ENCODE results near the gene LCE6A. TPM values are rescaled to one million over a fixed set of nuclear protein-coding genes. Genes with fewer than 3 reads are reported as not detected.

LCE6A gene
- total RNA-seq (ENCODE audit: low replicate concordance): not detected in 2 replicates
- long read RNA-seq: 0 reads

GRCh38 chr1:152842556-152842955, at the start of gene LCE6A:
TSS of gene LCE6A (plus strand) at chr1:152842856. CDS start at chr1:152843521, 665 bp downstream.
- H3K4me3 Mint-ChIP-seq: no peak within 1 kb of the TSS
- no peaks in the 10 kb centered on the region for H3K4me1 Mint-ChIP-seq (ENCODE audit: unreplicated experiment)
- H3K9me3 Mint-ChIP-seq: no peaks in the 10 kb centered on the region
- no peak for DNase-seq (ENCODE audit: extremely low spot score, unreplicated experiment)
- no peak for TF ChIP-seq CTCF (conservative IDR thresholded peaks at IDR 0.05)
- H3K27ac Mint-ChIP-seq: no peak within 1 kb of the TSS
- no peaks in the 10 kb centered on the region for H3K27me3 Mint-ChIP-seq
- H3K36me3 Mint-ChIP-seq: no peaks in the 10 kb centered on the region

- no peaks in the 10 kb centered on the region for H3K4me1 Mint-ChIP-seq (ENCODE audit: unreplicated experiment)
- no peaks in the 10 kb centered on the region for H3K27me3 Mint-ChIP-seq
- no peaks in the 10 kb centered on the region for H3K9me3 Mint-ChIP-seq
- no peak overlapping the region for H3K4me3 Mint-ChIP-seq
- no peak overlapping the region for H3K27ac Mint-ChIP-seq
- no peak for DNase-seq (ENCODE audit: extremely low spot score, unreplicated experiment)
- H3K36me3 Mint-ChIP-seq: no peaks in the 10 kb centered on the region
- no peak for TF ChIP-seq CTCF (conservative IDR thresholded peaks at IDR 0.05)
Measured at GRCh38 chr1:152795686-152796085, 47.0 kb upstream of the LCE6A start.

GRCh38 chr1:152796421-152796820, 46.2 kb upstream of the LCE6A start, which contains the start of gene LCE1D:
TSS of gene LCE1D (plus strand) at chr1:152796721. CDS start at chr1:152797795, 1,074 bp downstream.
- Mint-ChIP-seq H3K27ac (no peak within 1 kb of the TSS), H3K4me3 (no peak within 1 kb of the TSS), H3K9me3 (no peaks in the 10 kb centered on the region), H3K36me3 (no peaks in the 10 kb centered on the region), H3K27me3 (no peaks in the 10 kb centered on the region), H3K4me1 (ENCODE audit: unreplicated experiment) (no peaks in the 10 kb centered on the region)
- no peak for TF ChIP-seq CTCF (conservative IDR thresholded peaks at IDR 0.05)
- DNase-seq (ENCODE audit: extremely low spot score, unreplicated experiment): no peak

- no peaks in the 10 kb centered on the region for H3K36me3 Mint-ChIP-seq
- H3K4me3 Mint-ChIP-seq: no peak overlapping the region
- no peaks in the 10 kb centered on the region for H3K4me1 Mint-ChIP-seq (ENCODE audit: unreplicated experiment)
- no peak for TF ChIP-seq CTCF (conservative IDR thresholded peaks at IDR 0.05)
- H3K9me3 Mint-ChIP-seq: no peaks in the 10 kb centered on the region
- H3K27me3 Mint-ChIP-seq: no peaks in the 10 kb centered on the region
- no peak for DNase-seq (ENCODE audit: extremely low spot score, unreplicated experiment)
- no peak overlapping the region for H3K27ac Mint-ChIP-seq
Measured at GRCh38 chr1:152801333-152801732, 41.3 kb upstream of the LCE6A start.

GRCh38 chr1:152806576-152806975, 36.1 kb upstream of the LCE6A start, which contains the start of gene LCE1C:
TSS of gene LCE1C (minus strand) at chr1:152806651. CDS start at chr1:152805478, 1,173 bp downstream.
- TF ChIP-seq CTCF (conservative IDR thresholded peaks at IDR 0.05): no peak
- no peaks in the 10 kb centered on the region for H3K9me3 Mint-ChIP-seq
- no peaks in the 10 kb centered on the region for H3K4me1 Mint-ChIP-seq (ENCODE audit: unreplicated experiment)

GRCh38 chr1:152811050-152811449, 31.6 kb upstream of the LCE6A start:
- Mint-ChIP-seq H3K4me1 (ENCODE audit: unreplicated experiment) (no peaks in the 10 kb centered on the region), H3K4me3 (no peak overlapping the region), H3K9me3 (peaks cover 13% of the 10 kb centered on the region), H3K27ac (no peak overlapping the region), H3K27me3 (no peaks in the 10 kb centered on the region), H3K36me3 (no peaks in the 10 kb centered on the region)
- DNase-seq (ENCODE audit: extremely low spot score, unreplicated experiment): no peak
- no peak for TF ChIP-seq CTCF (conservative IDR thresholded peaks at IDR 0.05)

More at GRCh38 chr1:152806576-152806975, 36.1 kb upstream of the LCE6A start, which contains the start of gene LCE1C:
- Mint-ChIP-seq H3K27me3 (no peaks in the 10 kb centered on the region), H3K27ac (no peak within 1 kb of the TSS), H3K36me3 (no peaks in the 10 kb centered on the region), H3K4me3 (no peak within 1 kb of the TSS)
- no peak for DNase-seq (ENCODE audit: extremely low spot score, unreplicated experiment)
